BLaER1 treated with 17β-estradiol and CSF1 and Interleukin-3, amounts not matched to agents 10 nM and 100 nM (cell line): ENCODE results near the gene LRRC26.
A peak's percentile ranks its signal among the peaks of the same experiment; 100 is the strongest.

Experiments used
- H3K27ac ChIP-seq, 11 experiments: shearing (Covaris generic); formaldehyde crosslinking; 2 replicates each; pipeline ENCODE4 v1.8.1; 2022
- H3K27me3 ChIP-seq, 11 experiments: shearing (Covaris generic); formaldehyde crosslinking; 2 replicates each; pipeline ENCODE4 v1.8.1; 2022
- H3K36me3 ChIP-seq, 11 experiments: shearing (Covaris generic); formaldehyde crosslinking; 2 replicates each; pipeline ENCODE4 v1.8.1; 2022
- H3K4me1 ChIP-seq, 10 experiments: shearing (Covaris generic); formaldehyde crosslinking; 2 replicates each; pipeline ENCODE4 v1.8.1; 2022
- H3K4me2 ChIP-seq, 11 experiments: shearing (Covaris generic); formaldehyde crosslinking; 2 replicates each; pipeline ENCODE4 v1.8.1; 2022
- H3K4me3 ChIP-seq, 10 experiments: shearing (Covaris generic); formaldehyde crosslinking; 2 replicates each; pipeline ENCODE4 v1.8.1; 2022
- H3K9ac ChIP-seq, 11 experiments: shearing (Covaris generic); formaldehyde crosslinking; 2 replicates each; pipeline ENCODE4 v1.8.1; 2022
- H3K9me3 ChIP-seq, 11 experiments: shearing (Covaris generic); formaldehyde crosslinking; replicated peaks in 1 of 11; 2 replicates each; pipeline ENCODE4 v1.8.1; 2022
- H4K20me1 ChIP-seq, 11 experiments: shearing (Covaris generic); formaldehyde crosslinking; 2 replicates each; pipeline ENCODE4 v1.8.1; 2022
- Cebpa-rat ChIP-seq, 11 experiments: shearing (Covaris generic); IDR thresholded peaks; 2 replicates each; pipeline ENCODE4 v1.8.1; 2022

Gene LRRC26

GRCh38 chr9:137201205-137201868 lies 31.5 kb upstream of the LRRC26 start:
- peaks cover 14 to 81% (median 45%) of the 10 kb centered on the region in 11 experiments; a peak in 21 of 22 replicates for H4K20me1 ChIP-seq
- TF ChIP-seq Cebpa-rat (IDR thresholded peaks at IDR 0.05) = no peak
- peak overlapping the region; percentile 52 to 92 (median 76); a peak in 21 of 22 replicates for H3K27ac ChIP-seq
- H3K4me2 ChIP-seq = peak overlapping the region; percentile 89 to 100 (median 99)
- peaks cover 69 to 80% (median 77%) of the 10 kb centered on the region in 10 experiments for H3K4me1 ChIP-seq
- H3K9me3 ChIP-seq = no peaks in the 10 kb centered on the region
- peak overlapping the region; percentile 76 to 97 (median 85) for H3K9ac ChIP-seq
- H3K36me3 ChIP-seq = 0 out of 22 replicates have a peak, but pooled peaks cover 0 to 8% (median 0%) of the 10 kb centered on the region in 11 experiments
- H3K27me3 ChIP-seq = no peaks in the 10 kb centered on the region
- H3K4me3 ChIP-seq = peak overlapping the region; percentile 79 to 89 (median 86)

- peaks cover 0 to 13% (median 0%) of the 10 kb centered on the region in 11 experiments; a peak in 3 of 22 replicates for H3K36me3 ChIP-seq
- no peak for TF ChIP-seq Cebpa-rat (IDR thresholded peaks at IDR 0.05)
- peak within 1 kb of the TSS; percentile 52 to 92 (median 76); a peak in 21 of 22 replicates for H3K27ac ChIP-seq
- peak within 1 kb of the TSS; percentile 79 to 89 (median 86) for H3K4me3 ChIP-seq
- H3K9ac ChIP-seq = peak within 1 kb of the TSS; percentile 79 to 97 (median 88)
- peaks cover 14 to 82% (median 53%) of the 10 kb centered on the region in 11 experiments; a peak in 21 of 22 replicates for H4K20me1 ChIP-seq
- H3K9me3 ChIP-seq = no peaks in the 10 kb centered on the region
- peak within 1 kb of the TSS; percentile 89 to 100 (median 99) for H3K4me2 ChIP-seq
- H3K27me3 ChIP-seq = no peaks in the 10 kb centered on the region
- H3K4me1 ChIP-seq = peaks cover 65 to 81% (median 73%) of the 10 kb centered on the region in 10 experiments
Measured at GRCh38 chr9:137200311-137201204, 30.7 kb upstream of the LRRC26 start, which contains the start of gene TPRN. TSS of gene TPRN (minus strand) at chr9:137200741. CDS start at chr9:137200711, 30 bp downstream.

- Histone ChIP-seq H4K20me1 (peaks cover 14 to 86% (median 58%) of the 10 kb centered on the region in 11 experiments; a peak in 21 of 22 replicates), H3K36me3 (peaks cover 0 to 23% (median 0%) of the 10 kb centered on the region in 11 experiments; a peak in 3 of 22 replicates), H3K9ac (peak overlapping the region; percentile 79 to 97 (median 88); a peak in 21 of 22 replicates), H3K4me3 (peak overlapping the region; percentile 79 to 89 (median 86)), H3K9me3 (no peaks in the 10 kb centered on the region), H3K27me3 (no peaks in the 10 kb centered on the region), H3K4me1 (peaks cover 62 to 86% (median 70%) of the 10 kb centered on the region in 10 experiments), H3K27ac (peak overlapping the region in 1 of 11 experiments; percentile 38; a peak in 1 of 22 replicates), H3K4me2 (peak overlapping the region; percentile 88 to 100 (median 97))
- TF ChIP-seq Cebpa-rat (IDR thresholded peaks at IDR 0.05) = no peak
Measured at GRCh38 chr9:137199411-137200121, 29.7 kb upstream of the LRRC26 start.

- Histone ChIP-seq H3K27ac (no peak overlapping the region), H3K4me1 (peaks cover 55 to 86% (median 67%) of the 10 kb centered on the region in 10 experiments), H3K36me3 (peaks cover 0 to 27% (median 0%) of the 10 kb centered on the region in 11 experiments; a peak in 4 of 22 replicates), H4K20me1 (peaks cover 14 to 86% (median 58%) of the 10 kb centered on the region in 11 experiments; a peak in 21 of 22 replicates), H3K27me3 (no peaks in the 10 kb centered on the region), H3K4me2 (peak overlapping the region; percentile 88 to 100 (median 97)), H3K4me3 (peak overlapping the region; percentile 79 to 89 (median 86); a peak in 17 of 20 replicates), H3K9me3 (no peaks in the 10 kb centered on the region), H3K9ac (peak overlapping the region; percentile 79 to 97 (median 88); a peak in 21 of 22 replicates)
- no peak for TF ChIP-seq Cebpa-rat (IDR thresholded peaks at IDR 0.05)
Measured at GRCh38 chr9:137198902-137199283, 29.0 kb upstream of the LRRC26 start.

- Histone ChIP-seq H3K4me1 (peaks cover 49 to 83% (median 64%) of the 10 kb centered on the region in 10 experiments), H3K27me3 (no peaks in the 10 kb centered on the region), H3K9ac (peak overlapping the region; percentile 79 to 97 (median 88); a peak in 21 of 22 replicates), H3K4me3 (peak overlapping the region; percentile 12 to 89 (median 80); a peak in 15 of 20 replicates), H3K27ac (no peak overlapping the region), H3K36me3 (peaks cover 0 to 30% (median 0%) of the 10 kb centered on the region in 11 experiments; a peak in 4 of 22 replicates), H3K9me3 (no peaks in the 10 kb centered on the region), H4K20me1 (peaks cover 14 to 86% (median 64%) of the 10 kb centered on the region in 11 experiments; a peak in 21 of 22 replicates), H3K4me2 (peak overlapping the region; percentile 88 to 100 (median 97))
- no peak for TF ChIP-seq Cebpa-rat (IDR thresholded peaks at IDR 0.05)
Measured at GRCh38 chr9:137198051-137198901, 28.4 kb upstream of the LRRC26 start.

GRCh38 chr9:137195525-137196220 lies 25.8 kb upstream of the LRRC26 start:
- Histone ChIP-seq H3K9me3 (no peaks in the 10 kb centered on the region), H4K20me1 (peaks cover 14 to 92% (median 82%) of the 10 kb centered on the region in 11 experiments; a peak in 21 of 22 replicates), H3K27me3 (no peaks in the 10 kb centered on the region), H3K36me3 (peaks cover 6 to 56% (median 19%) of the 10 kb centered on the region in 11 experiments; a peak in 20 of 22 replicates), H3K4me2 (0 out of 22 replicates have a peak overlapping the region, but pooled peaks of 1 of the 11 experiments have one; percentile 6), H3K4me3 (no peak overlapping the region), H3K9ac (peak overlapping the region in 6 of 11 experiments; percentile 4 to 48 (median 28); a peak in 7 of 22 replicates), H3K27ac (no peak overlapping the region), H3K4me1 (peaks cover 36 to 84% (median 62%) of the 10 kb centered on the region in 10 experiments)
- no peak for TF ChIP-seq Cebpa-rat (IDR thresholded peaks at IDR 0.05)

GRCh38 chr9:137194909-137195308 lies 25.1 kb upstream of the LRRC26 start:
- peaks cover 44 to 92% (median 69%) of the 10 kb centered on the region in 10 experiments for H3K4me1 ChIP-seq
- no peak overlapping the region for H3K4me3 ChIP-seq
- peaks cover 18 to 100% (median 90%) of the 10 kb centered on the region in 11 experiments; a peak in 21 of 22 replicates for H4K20me1 ChIP-seq
- no peaks in the 10 kb centered on the region for H3K27me3 ChIP-seq
- H3K9ac ChIP-seq = peak overlapping the region in 7 of 11 experiments; percentile 6 to 48 (median 32); a peak in 7 of 22 replicates
- no peaks in the 10 kb centered on the region for H3K9me3 ChIP-seq
- H3K36me3 ChIP-seq = peaks cover 12 to 64% (median 27%) of the 10 kb centered on the region in 11 experiments; a peak in 20 of 22 replicates
- no peak for TF ChIP-seq Cebpa-rat (IDR thresholded peaks at IDR 0.05)
- peak overlapping the region in 2 of 11 experiments; percentile 14 to 23; a peak in 2 of 22 replicates for H3K4me2 ChIP-seq
- no peak overlapping the region for H3K27ac ChIP-seq
